ENCODE measurements around the gene ADNP2.
A peak's percentile ranks its signal among the peaks of the same experiment; 100 is the strongest.

ADNP2 gene

DNA sequence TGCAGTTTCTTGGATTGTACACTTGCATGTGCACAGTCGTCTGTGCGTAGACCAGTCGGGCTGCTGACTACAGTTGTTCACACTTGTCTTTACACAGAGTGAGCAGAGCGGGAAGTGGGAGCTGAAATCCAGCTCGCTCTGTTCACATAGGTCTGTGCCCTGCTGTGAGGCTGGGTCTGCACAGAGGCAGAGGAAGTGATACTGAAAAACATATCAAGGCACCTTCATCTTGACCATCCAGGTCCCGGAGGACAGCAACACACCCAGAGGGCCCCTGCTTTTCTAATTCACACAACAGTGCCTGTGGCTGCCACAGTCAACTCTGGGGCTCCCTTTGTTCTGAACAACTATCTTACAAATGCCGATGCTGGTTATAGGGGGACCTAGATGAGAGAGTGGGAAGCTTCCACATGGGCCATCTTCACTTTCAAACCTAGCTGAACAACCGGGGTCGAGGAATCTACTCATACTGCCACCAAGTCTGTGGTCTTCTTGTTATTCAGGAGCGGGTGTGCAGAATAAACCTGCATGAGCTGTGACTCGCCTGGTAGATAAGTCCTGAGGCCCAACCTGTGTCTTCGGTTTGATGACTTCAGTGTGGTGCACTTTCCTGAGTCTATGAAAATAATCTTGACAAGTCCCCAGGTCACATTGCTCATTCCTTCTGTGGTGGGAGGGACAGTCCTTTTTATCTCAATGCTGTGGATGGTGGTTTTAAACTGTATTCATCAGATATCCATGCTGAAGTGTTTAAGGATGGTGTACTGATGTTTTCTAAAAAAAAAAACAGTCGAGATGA, 3.5 kb upstream of the ADNP2 start:
- DNase-seq (ENCODE audit: low spot score) (no peak), FAIRE-seq (no peak)

DNA sequence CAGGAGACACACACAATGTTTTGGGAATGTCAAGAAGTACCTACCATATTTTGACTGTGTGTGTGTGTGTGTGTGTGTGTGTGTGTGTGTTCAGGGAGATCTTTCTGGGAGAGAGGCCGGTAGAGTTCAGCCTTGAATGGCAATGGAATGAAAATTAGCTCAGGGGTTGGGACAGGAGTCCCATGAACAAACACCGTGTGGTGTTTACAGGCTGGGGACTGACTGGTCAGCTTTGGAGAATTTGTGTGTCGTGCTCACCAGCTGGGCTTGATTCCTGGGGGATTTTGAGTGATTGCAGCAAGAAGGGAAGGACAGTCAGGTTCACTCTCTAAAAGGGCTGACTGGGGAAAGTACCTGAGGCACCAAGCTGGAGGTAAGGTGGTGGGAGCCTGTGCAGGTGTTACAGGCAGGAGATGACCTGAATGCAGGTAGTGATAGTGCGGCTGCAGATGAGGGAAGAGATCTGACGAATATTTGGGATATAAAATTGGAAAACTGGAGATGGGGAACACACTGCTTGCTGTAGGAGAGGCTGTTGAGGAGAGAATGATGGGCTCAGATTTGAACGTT, 2.5 kb upstream of the ADNP2 start:
- peak; percentile 62 for FAIRE-seq
- no peak for DNase-seq (ENCODE audit: low spot score)

DNA sequence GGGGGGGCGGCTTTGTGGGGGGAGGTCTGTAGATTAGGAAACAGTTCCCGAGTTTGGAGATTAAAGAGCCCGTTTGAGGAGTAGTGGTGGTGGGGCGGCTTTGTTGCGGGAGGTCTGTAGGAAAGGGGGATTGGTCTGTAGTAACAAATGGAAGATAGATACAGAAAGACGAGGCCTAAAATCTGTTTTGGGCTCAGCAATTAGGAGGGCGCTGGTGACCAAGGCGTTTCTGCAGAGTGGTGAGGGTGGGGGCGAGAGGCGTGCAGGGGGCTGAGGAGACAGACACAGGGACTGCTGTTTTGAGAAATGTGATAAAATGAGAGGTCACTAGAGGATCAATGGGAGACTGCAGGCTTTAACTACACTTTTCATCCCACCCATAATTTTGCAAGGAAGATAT, 1.6 kb upstream of the ADNP2 start:
- FAIRE-seq = no peak
- DNase-seq (ENCODE audit: low spot score) = no peak

DNA sequence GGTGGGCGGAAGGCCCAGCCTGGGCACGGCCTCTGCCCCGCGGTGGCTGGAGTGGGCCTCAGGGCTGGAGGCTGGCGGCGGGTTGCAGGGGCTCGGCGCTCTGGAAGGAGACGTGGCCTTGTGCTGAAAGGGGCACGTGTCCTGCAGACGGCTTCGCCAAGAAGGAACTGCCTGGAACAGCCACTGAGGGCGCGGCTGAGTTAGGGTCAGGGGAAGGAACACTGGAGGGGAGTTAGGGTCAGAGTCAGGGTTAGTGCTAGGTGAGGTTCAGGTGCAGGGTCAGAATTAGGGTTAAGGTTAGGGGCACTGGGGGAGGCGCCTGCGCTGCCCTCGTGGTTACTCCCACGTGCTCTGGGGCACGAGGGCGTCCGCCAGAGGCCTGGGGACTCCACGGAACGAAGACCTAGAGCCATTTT, 933 bp upstream of the ADNP2 start:
- DNase-seq (ENCODE audit: low spot score) = no peak
- peak; percentile 35 for FAIRE-seq

DNA sequence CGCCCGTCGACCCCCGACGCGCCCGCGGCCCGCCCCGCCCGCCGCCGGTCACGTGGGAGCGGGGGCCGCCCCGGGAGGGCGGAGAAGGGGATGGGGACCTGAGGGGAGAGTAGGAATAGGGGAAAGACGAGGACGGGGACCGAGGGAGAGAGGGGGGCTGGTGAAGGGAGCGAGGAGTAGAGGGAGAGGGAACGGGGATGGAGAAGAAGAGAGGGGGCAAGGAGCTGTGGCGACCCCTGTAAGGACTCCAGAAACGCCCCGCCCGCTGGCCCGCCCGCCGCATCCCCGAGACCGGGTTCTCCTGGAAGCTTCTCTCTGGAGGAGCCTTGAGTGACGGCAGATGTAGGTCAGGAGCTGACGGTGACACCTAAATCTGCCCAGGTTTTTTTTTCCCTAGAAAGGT, 615 bp downstream of the ADNP2 start:
- DNase-seq (ENCODE audit: low spot score) = peak; percentile 91
- FAIRE-seq = peak; percentile 75

DNA sequence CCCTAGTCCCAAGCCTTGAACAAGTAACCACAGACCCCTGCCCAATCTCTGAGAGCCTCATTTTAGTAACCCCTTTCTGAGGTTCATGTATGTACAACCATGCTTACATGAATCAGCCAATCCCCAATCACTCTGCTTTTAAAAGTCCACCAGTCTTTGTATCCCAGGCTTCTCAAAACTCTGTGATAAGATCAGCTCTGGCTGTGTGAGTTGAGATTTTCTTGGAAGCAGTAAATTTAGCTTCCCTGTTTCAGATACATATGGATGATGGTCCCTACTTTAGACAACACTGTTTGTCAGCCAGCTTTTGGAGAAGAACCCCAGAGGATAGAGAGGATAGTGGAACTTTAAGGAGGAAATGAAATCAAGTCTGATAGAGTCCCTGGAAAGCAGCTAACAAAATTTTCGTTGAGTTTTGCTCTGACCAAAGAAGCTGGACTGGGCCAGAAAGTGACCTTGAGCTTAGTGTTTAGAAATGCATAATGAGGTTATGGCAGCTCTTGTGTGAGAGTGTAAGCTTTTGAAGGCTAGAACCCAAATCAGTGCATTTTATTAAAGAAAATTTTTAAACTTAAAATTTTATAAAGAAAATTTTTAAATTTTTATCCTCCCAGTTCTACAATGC, 3.7 kb downstream of the ADNP2 start:
- DNase-seq (ENCODE audit: low spot score) = no peak
- no peak for FAIRE-seq

DNA sequence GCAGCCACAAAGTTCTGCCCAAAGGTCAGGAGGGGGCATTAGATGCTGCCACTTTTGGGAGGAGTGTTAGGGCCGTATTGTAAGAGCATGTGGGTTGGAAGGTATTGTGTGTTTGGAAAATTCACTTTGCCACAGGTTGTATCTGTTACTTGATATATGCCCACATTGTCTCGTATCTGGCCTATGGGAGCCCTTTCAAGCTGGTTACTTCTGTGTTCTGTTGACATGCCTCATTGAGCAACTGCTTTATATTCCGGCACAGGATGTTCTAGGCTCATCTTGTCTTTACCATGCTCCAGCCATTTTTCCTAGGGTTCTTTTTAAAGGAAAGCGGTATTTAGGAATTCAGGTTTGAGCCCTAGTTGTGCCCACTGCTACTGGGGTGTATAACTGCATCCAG, 6.0 kb downstream of the ADNP2 start:
- FAIRE-seq = peak; percentile 81
- no peak for DNase-seq (ENCODE audit: low spot score)

DNA sequence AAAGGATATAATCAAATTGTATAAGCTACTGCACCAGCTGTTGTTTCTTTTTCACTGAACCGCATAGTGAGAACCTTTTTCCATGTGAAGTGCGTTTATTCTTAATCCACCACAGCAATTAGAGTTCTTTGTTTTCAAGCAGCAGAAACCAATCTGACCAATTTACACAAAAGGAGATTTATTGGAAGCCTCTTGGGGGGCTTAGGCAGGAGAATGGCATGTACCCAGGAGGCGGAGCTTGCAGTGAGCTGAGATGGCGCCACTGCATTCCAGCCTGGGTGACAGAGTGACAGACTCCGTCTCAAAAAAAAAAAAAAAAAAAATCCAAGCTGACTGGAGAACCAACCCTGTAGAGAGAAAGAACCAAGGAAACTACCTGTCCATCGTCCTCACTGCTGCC, 10.0 kb downstream of the ADNP2 start:
- DNase-seq (ENCODE audit: low spot score) (no peak), FAIRE-seq (no peak)

DNA sequence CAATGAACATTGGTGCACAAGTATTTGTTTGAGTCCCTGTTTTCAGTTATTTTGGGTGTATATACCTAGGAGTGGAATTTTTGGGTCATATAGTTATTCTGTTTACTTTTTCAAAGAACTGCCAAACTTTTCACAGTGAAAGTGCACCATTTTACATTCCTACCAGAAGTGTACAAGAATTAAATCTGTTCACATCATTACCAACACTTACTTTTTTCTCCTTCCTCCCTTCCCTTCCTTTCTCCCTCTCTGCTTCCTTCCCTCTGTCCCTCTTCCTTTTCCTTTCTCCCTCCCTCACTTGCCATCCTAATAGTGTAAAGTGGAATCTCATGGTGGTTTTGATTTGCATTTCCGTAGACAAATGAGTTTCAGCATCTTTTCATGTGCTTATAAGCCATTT, 11.9 kb downstream of the ADNP2 start:
- peak; percentile 71 for FAIRE-seq
- no peak for DNase-seq (ENCODE audit: low spot score)

DNA sequence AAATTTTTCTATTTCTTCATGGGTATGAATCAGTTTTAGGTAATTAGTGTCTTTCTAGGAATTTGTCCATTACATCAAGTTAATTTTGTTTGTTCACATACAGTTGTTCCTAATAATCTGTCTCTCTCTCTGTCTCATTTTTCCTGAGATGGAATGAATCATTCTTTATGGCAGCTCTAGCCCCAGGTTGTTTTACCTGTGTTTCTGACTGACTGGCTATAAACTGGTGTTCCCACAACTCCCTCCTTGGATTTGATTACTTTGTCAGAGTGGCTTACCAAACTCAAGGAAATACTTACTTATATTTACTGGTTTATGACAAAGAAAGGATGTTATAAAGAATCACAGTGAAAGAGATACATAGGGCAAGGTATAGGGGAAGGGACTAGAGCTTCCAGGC, 15.1 kb downstream of the ADNP2 start:
- FAIRE-seq = no peak
- DNase-seq (ENCODE audit: low spot score) = no peak

DNA sequence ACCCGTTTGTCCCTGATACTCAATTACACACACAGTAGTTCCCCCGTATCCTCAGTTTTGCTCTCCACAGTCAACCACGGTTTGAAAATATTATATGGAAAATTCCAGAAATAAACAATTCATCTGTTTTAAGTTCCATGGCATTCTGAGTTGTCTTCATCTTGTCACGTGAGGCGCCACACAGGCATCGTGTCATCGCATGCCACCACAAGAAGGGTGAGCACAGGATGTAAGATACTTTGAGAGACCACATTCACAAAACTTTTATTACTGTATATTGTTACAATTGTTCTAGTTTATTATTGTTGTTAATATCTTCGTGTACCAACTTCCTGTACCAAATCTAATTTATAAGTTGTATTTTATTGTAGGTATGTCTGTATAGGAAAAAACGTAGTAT, 17.7 kb downstream of the ADNP2 start:
- FAIRE-seq (no peak), DNase-seq (ENCODE audit: low spot score) (no peak)

DNA sequence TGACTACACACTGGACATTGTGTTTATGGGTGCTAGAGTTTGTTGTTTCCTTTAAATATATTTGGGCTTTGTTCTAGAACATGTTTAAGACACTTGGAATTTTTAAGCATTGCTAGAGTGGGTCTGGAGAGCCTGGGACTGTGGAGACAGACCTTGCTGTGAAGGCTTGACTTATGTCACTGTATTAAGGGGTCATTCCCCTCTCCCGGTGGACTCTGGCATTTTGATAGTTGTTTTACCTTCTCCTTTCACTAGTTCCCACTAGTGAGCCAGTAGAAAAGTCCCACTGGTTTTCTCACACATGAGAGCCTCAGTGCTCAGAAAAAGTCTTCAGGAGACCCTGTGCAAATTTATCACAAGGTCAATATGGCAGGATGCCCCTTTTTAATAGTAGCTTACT, 18.6 kb downstream of the ADNP2 start:
- DNase-seq (ENCODE audit: low spot score) (no peak), FAIRE-seq (no peak)

DNA sequence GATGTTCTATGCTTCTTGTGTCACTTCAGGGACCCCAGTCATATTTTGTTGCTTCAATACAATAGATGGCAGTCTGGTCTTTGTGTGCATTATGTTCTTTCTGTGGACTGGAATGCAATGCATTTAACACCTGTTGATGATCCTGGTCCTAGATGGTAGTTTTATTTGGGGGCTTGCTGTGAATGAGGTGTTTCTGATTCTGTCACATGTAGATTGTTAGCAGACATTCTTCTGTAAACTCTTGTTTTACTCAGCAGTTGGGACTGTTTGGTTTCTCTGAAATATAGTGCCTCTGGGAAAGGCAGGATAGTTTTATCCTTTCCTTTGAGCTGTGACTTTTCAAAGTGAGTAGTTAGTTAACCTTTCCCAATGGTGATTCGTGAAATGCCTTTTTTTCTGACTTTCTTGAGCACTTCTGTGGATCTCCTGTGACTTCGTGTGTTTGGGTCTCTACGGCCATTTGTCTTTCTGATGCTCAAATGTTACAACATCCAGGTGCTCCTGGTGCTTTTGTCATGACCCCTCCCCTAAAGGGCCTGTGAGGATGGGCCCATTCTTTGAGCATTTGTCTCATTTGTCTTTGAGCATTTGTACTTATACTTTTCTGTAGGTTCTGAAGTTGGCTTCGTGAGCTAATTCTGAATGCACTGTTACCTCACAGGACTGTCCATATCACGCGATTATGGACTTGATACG, 20.8 kb downstream of the ADNP2 start:
- FAIRE-seq (peak; percentile 46), DNase-seq (ENCODE audit: low spot score) (no peak)

DNA sequence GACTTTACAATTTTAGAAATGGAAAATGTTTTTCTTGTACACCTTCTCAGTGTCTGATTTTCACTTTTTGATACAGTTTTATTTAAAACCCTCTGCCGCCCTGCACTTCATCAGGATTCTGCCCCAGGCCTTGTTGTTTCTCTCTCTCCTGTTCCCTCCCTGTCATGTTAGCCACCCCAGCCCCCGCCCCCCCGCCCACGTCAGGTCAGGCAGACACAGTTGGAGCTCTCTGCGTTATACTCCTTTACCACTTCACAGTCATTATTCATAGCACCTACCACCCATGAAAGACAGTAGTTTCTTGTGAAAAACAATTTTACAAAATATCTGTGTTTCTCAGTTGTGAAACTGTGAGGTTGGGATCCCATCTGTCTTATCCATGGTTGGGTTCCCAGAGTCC, 21.5 kb downstream of the ADNP2 start:
- no peak for FAIRE-seq
- DNase-seq (ENCODE audit: low spot score) = no peak

DNA sequence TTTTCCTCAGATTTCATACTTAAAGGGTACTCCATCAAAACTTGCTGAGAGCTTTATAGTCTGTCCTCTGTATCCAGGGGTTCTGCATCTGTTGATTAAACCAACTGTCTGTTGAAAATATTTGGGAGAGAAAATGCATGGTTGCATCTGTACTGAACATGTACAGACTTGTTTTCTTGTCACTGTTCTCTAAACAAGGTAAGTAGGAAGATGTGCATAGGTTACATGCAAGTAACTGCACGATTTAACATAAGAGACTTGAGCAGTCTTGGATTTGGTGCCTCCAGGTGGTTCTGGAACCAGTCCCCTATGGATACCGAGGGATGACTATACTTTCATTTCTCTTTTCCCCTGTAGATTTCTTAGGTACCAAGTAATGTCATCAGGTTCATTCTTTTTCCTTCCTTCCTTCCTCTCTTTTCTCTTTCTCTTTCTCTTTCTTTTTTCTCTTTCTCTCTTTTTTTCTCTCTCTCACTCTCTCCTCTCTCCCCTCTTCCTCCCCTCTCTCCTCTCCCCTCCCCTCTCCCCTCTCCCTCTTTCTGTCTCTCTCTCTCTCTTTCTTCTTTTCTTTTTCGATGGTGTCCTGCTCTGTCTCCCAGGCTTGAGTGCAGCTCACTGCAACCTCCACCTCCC, 23.2 kb downstream of the ADNP2 start:
- DNase-seq (ENCODE audit: low spot score) (no peak), FAIRE-seq (no peak)

DNA sequence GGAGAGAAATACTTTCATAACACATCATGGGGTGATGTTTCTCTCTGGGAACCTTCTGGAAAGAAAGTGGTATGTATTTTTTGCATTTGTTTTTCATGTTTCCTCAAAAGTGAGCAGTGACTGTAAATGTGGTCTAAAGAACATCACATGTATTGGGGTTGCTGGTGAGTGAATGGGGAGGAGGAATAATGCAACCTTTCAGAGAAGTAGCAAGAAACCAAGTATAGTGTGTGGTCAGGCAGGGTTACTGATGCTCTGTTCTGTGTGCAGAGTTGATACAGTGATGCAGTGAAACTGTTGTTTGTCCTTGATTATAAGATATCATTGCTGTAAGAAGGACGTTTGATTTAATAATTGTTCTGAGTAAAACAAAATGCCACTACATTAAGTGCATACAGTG, 24.1 kb downstream of the ADNP2 start:
- FAIRE-seq (peak; percentile 42), DNase-seq (ENCODE audit: low spot score) (no peak)

DNA sequence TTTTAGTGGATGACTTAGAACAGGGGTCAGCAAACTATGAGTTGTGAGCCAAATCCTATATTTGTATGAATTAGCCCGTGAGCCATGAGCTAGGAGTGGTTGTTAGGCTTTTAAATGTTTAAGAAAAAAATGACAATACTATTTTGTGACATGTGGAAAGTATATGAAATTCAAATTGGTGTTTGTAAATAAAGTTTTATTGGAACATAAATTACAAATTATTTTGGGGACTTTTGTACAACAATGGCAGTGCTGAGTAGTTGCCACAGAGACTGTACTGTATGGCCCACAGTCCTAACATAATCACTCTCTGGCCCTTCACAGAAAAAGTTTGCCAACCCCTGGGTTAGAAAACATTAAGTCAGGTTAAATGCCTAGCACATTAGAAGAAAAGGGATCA, 26.1 kb downstream of the ADNP2 start:
- DNase-seq (ENCODE audit: low spot score) (no peak), FAIRE-seq (no peak)

DNA sequence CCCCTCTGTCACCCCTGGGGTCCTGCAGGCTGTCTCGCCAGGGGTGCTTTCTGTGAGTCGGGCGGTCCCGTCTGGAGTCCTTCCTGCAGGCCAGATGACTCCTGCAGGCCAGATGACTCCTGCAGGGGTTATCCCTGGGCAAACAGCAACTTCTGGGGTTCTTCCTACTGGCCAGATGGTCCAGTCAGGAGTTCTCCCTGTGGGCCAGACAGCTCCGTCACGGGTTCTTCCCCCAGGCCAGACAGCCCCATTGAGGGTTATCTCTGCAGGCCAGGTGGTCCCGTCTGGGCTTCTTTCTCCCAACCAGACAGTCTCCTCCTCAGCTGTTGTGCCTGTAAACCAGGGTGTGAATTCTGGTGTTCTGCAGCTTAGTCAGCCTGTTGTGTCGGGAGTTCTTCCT, 27.6 kb downstream of the ADNP2 start:
- no peak for FAIRE-seq
- DNase-seq (ENCODE audit: low spot score) = no peak

DNA sequence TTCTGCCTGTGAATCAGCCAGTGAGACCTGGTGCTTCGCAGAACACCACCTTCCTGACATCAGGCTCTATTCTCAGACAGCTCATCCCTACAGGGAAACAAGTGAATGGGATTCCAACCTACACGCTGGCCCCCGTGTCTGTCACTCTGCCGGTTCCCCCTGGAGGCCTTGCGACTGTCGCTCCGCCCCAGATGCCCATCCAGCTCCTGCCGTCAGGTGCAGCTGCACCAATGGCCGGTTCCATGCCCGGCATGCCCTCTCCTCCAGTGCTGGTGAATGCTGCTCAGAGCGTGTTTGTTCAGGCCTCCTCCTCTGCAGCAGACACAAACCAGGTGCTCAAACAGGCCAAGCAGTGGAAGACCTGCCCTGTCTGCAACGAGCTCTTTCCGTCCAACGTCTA, 28.1 kb downstream of the ADNP2 start:
- FAIRE-seq (peak; percentile 79), DNase-seq (ENCODE audit: low spot score) (no peak)

DNA sequence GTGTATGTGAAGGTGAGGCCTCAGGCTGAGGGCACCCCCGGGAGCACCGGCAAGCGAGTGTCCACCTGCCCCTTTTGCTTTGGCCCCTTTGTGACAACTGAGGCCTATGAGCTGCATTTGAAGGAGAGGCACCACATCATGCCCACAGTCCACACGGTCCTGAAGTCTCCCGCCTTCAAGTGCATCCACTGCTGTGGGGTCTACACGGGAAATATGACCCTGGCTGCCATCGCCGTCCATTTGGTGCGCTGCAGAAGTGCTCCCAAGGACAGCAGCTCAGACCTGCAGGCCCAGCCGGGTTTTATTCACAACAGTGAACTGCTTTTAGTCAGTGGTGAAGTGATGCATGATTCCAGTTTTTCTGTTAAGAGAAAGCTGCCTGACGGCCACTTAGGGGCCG, 28.9 kb downstream of the ADNP2 start:
- DNase-seq (ENCODE audit: low spot score) = no peak
- peak; percentile 86 for FAIRE-seq

DNA sequence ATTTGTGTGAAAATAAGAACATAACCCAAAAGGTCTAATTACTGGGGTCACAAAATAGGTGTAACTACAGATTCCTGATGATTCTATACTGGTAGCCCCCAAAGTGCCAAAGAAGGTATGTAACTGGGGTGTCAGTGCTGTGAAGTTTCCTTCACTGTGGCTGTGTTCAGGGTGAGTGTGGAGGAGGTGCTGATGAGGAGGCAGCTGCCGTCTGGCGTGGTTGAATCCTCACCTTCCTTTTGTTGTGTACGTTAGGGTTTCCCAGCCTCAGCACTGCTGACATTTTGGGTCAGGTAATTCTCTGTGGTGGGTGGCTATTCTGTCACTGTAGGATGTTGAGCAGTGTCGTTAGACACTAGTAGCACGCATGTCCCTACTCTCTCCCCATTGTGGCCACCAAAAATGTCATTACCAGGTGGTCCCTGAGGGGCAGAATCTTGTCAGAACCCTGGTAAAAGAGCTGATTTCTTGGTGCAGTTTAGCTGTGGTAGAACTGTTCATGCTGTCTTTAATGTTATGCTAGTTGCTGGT, 31.5 kb downstream of the ADNP2 start:
- peak; percentile 79 for FAIRE-seq
- DNase-seq (ENCODE audit: low spot score) = no peak

DNA sequence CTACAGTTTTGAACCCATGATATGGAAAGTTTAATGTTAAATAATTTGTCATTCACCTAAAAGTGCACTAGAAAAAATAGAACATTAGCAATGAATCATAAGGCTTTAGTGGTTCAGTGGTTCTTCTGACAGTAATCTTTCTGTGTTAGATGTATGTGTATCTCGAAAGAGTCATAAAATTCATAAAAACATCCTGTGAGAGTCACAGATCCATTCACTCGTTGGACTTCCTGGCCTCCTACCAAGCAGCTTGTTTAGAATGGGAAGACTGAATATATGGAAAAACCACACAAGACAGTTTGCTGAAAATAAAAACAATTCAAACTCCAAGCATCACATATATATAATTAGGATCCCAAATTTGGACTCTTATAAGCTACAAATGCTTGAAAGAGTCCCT, 34.8 kb downstream of the ADNP2 start:
- no peak for FAIRE-seq
- no peak for DNase-seq (ENCODE audit: low spot score)

All from urothelium cell line (cell line).